GM12865 (cell line): ENCODE measurements around the gene MYO1F.

Experiments
- DNase-seq: peaks from one replicate; pipeline ENCODE4 v3.0.0; 2010; ENCODE audit warnings: low read depth
- H3K4me3 ChIP-seq: 2 replicates; pipeline ENCODE4 v1.5.1; 2011; ENCODE audit warnings: mild to moderate bottlenecking, low read depth, low read length, control low read depth
- CTCF ChIP-seq: IDR thresholded peaks from 2 replicates; pipeline ENCODE4 v1.5.1; 2011; ENCODE audit warnings: low read length, control low read depth, low read depth, inconsistent platforms; ENCODE audit not compliant: insufficient read depth; ENCODE audit errors: missing control alignments

Gene MYO1F

DNA sequence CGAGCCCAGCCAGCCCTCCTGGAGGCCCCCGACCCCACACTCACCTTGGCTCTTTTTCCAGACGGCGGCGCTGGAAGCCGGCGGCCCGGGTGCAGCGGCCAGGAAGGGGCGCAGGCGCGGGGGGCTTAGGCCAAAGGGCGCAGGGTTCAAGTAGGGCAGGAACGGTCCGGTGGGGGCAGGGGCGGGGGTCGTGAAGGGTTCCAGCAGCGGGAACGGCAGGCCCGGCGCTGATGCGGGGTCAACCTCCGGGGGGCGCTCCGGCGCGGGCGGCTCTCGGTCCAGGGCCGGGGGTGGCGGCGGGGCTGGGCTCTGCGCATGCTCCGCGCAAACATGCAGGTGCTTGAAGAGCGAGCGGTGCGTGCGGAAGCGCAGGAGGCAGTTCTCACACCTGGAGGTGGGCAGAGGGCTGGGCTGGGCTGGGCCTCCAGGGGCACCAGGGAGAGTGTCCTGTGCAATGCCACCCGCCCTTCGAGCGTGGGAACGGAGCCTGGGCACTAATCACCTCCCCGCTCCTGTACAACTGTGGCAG, 65.6 kb downstream of the MYO1F start:
- TF ChIP-seq CTCF: peak; percentile 9
- DNase-seq: no peak
- no peak overlapping the region for H3K4me3 ChIP-seq

GRCh38 chr19:8510589-8511115, 66.6 kb downstream of the MYO1F start:
- DNase-seq: no peak
- no peak for TF ChIP-seq CTCF
- H3K4me3 ChIP-seq: no peak overlapping the region

DNA sequence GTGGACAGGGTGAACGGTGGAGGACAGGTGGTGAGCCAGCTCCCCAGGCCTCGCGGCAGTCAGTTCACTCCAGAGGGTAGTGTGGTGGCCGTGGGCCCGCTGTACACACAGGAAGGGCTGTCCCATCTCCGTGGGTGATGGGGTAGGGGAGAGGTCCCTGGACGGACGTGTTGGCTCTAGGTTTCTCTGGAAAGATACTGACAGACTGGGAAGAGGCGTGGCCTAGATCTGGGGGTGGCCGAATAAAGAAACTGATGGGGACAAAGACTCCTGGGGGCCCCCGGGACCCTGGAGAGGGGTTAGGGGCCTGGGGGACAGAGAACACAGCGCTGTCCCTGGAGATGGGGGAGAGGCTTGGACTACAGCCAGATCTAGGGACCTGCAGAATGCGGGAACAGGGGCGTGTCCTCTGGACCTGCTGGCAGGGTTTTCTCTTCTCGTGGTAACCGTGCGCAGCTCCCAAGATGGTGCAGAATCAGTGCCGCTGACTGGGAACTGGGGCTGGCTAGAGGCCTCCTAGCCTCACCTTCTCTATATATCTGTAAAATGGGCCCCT, 70.8 kb downstream of the MYO1F start:
- TF ChIP-seq CTCF: no peak
- peak overlapping the region; percentile 57 for H3K4me3 ChIP-seq
- DNase-seq: no peak

GRCh38 chr19:8505680-8506401, 71.4 kb downstream of the MYO1F start:
- peak; percentile 73 for DNase-seq
- TF ChIP-seq CTCF: peak; percentile 83
- H3K4me3 ChIP-seq: peak overlapping the region; percentile 57

DNA sequence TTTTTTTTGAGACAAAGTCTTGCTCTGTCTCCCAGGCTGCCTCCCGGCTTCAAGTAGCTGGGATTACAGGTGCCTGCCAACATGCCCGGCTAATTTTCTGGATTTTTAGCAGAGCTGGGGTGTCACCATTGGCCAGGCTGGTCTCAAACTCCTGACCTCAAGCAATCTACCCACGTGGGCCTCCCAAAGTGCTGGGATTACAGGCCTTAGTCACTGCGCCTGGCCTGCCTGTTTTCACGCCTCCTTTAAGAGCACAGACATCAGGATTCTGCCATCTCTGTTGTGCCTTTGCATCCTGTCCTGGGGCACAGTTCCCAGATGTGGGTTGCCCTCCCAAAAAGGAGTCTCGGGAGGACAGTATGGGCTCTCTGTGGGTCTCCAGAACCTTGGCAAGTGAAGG, 72.3 kb downstream of the MYO1F start:
- no peak overlapping the region for H3K4me3 ChIP-seq
- no peak for DNase-seq
- TF ChIP-seq CTCF: no peak

DNA sequence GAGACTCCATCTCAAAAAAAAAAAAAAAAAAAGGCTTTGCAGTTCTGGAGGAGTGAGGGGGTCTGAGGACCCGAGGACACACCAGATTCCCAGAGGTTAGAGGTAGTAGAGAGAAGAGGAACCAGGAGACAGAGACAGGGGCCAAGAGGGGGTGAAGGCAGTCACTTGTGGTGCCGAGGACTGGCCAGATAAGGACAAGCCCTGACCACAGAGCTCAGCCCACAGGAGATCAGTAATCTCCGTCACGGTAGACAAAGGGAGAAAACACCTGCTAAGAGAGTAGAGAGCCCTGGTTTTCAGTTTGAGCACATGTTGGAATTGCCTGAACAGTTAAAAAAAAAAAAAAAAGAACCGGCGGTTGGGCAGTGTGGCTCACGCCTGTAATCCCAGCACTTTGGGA, 73.1 kb downstream of the MYO1F start:
- TF ChIP-seq CTCF: no peak
- no peak for DNase-seq
- H3K4me3 ChIP-seq: no peak overlapping the region
